ENCODE data around the gene RUNDC3A.

RUNDC3A gene

GRCh38 chr17:44343510-44344209 lies 35.3 kb downstream of the RUNDC3A start:
- peak overlapping the region; percentile 64 for H2AFZ ChIP-seq (ENCODE audit: low read depth, low read length)
- no peak for TF ChIP-seq EZH2 (IDR thresholded peaks at IDR 0.05; ENCODE audit: borderline replicate concordance, low read depth, low read length, severe bottlenecking)
- TF ChIP-seq, protein P1, sequence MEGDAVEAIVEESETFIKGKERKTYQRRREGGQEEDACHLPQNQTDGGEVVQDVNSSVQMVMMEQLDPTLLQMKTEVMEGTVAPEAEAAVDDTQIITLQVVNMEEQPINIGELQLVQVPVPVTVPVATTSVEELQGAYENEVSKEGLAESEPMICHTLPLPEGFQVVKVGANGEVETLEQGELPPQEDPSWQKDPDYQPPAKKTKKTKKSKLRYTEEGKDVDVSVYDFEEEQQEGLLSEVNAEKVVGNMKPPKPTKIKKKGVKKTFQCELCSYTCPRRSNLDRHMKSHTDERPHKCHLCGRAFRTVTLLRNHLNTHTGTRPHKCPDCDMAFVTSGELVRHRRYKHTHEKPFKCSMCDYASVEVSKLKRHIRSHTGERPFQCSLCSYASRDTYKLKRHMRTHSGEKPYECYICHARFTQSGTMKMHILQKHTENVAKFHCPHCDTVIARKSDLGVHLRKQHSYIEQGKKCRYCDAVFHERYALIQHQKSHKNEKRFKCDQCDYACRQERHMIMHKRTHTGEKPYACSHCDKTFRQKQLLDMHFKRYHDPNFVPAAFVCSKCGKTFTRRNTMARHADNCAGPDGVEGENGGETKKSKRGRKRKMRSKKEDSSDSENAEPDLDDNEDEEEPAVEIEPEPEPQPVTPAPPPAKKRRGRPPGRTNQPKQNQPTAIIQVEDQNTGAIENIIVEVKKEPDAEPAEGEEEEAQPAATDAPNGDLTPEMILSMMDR (IDR thresholded peaks at IDR 0.05; ENCODE audit: borderline replicate concordance, extremely low read depth, low read length, poor library complexity, severe bottlenecking): no peak
- DNase-seq (no peak), ATAC-seq (ENCODE audit: insufficient read depth, low read depth) (no peak)
- no peak overlapping the region for H3K9ac ChIP-seq (ENCODE audit: low read depth, low read length)
- peaks cover 11% of the 10 kb centered on the region for H3K79me2 ChIP-seq (ENCODE audit: insufficient read depth, low read length)
- no peaks in the 10 kb centered on the region for H3K36me3 ChIP-seq (ENCODE audit: insufficient read depth, low read length)
- H3K4me3 ChIP-seq (ENCODE audit: low read depth in 1 of 2, low read length in 2 of 2): no peak overlapping the region
- no peaks in the 10 kb centered on the region for H3K27me3 ChIP-seq (ENCODE audit: insufficient read depth, low read length, poor library complexity)
- peaks cover 21% of the 10 kb centered on the region for H3K4me1 ChIP-seq (ENCODE audit: insufficient read depth, low read length)
- no peaks in the 10 kb centered on the region for H3K9me3 ChIP-seq (ENCODE audit: insufficient read depth, low read length, severe bottlenecking)
- H4K20me1 ChIP-seq (ENCODE audit: insufficient read depth, low read length): 0 out of 2 replicates have a peak, but pooled peaks cover 5% of the 10 kb centered on the region
- peak overlapping the region; percentile 98; the same call in 1 of the 2 replicates for H3K4me2 ChIP-seq (ENCODE audit: insufficient read depth, low read length)
- H3K27ac ChIP-seq (ENCODE audit: low read length): no peak overlapping the region

- peak within 1 kb of the TSS; percentile 98 for H3K4me2 ChIP-seq (ENCODE audit: insufficient read depth, low read length)
- no peak for TF ChIP-seq EZH2 (IDR thresholded peaks at IDR 0.05; ENCODE audit: borderline replicate concordance, low read depth, low read length, severe bottlenecking)
- TF ChIP-seq, protein P1 (IDR thresholded peaks at IDR 0.05; ENCODE audit: borderline replicate concordance, extremely low read depth, low read length, poor library complexity, severe bottlenecking): no peak
- peak; percentile 99 for ATAC-seq (ENCODE audit: insufficient read depth, low read depth)
- 0 out of 2 replicates have a peak, but pooled peaks cover 5% of the 10 kb centered on the region for H4K20me1 ChIP-seq (ENCODE audit: insufficient read depth, low read length)
- peak; percentile 94 for DNase-seq
- peaks cover 11% of the 10 kb centered on the region for H3K79me2 ChIP-seq (ENCODE audit: insufficient read depth, low read length)
- H3K4me3 ChIP-seq (ENCODE audit: low read depth in 1 of 2, low read length in 2 of 2): peak within 1 kb of the TSS; percentile 83 to 94
- H3K4me1 ChIP-seq (ENCODE audit: insufficient read depth, low read length): peaks cover 21% of the 10 kb centered on the region
- H3K27ac ChIP-seq (ENCODE audit: low read length): peak within 1 kb of the TSS; percentile 64
- peak within 1 kb of the TSS; percentile 86 for H2AFZ ChIP-seq (ENCODE audit: low read depth, low read length)
- H3K36me3 ChIP-seq (ENCODE audit: insufficient read depth, low read length): peaks cover 6% of the 10 kb centered on the region; the same call in 1 of the 2 replicates
- no peaks in the 10 kb centered on the region for H3K27me3 ChIP-seq (ENCODE audit: insufficient read depth, low read length, poor library complexity)
- H3K9me3 ChIP-seq (ENCODE audit: insufficient read depth, low read length, severe bottlenecking): no peaks in the 10 kb centered on the region
- peak within 1 kb of the TSS; percentile 71 for H3K9ac ChIP-seq (ENCODE audit: low read depth, low read length)
Observed at GRCh38 chr17:44344939-44345453, 36.6 kb downstream of the RUNDC3A start, which contains the start of gene GRN. Gene GRN (plus strand): TSS chr17:44345302. CDS start chr17:44349165, 3,863 bp downstream.

GRCh38 chr17:44345454-44346026 lies 37.1 kb downstream of the RUNDC3A start:
- DNase-seq: peak; percentile 64
- Histone ChIP-seq H3K27me3 (ENCODE audit: insufficient read depth, low read length, poor library complexity) (no peaks in the 10 kb centered on the region), H3K27ac (ENCODE audit: low read length) (peak overlapping the region; percentile 64), H3K4me3 (ENCODE audit: low read depth in 1 of 2, low read length in 2 of 2) (peak overlapping the region; percentile 83 to 94), H3K9ac (ENCODE audit: low read depth, low read length) (peak overlapping the region; percentile 71), H3K4me2 (ENCODE audit: insufficient read depth, low read length) (peak overlapping the region; percentile 98), H2AFZ (ENCODE audit: low read depth, low read length) (peak overlapping the region; percentile 86), H3K9me3 (ENCODE audit: insufficient read depth, low read length, severe bottlenecking) (no peaks in the 10 kb centered on the region), H3K4me1 (ENCODE audit: insufficient read depth, low read length) (peaks cover 21% of the 10 kb centered on the region), H4K20me1 (ENCODE audit: insufficient read depth, low read length) (peaks cover 7% of the 10 kb centered on the region; the same call in 1 of the 2 replicates), H3K36me3 (ENCODE audit: insufficient read depth, low read length) (peaks cover 10% of the 10 kb centered on the region), H3K79me2 (ENCODE audit: insufficient read depth, low read length) (peaks cover 11% of the 10 kb centered on the region)
- ATAC-seq (ENCODE audit: insufficient read depth, low read depth): peak; percentile 31
- TF ChIP-seq, protein P1 (IDR thresholded peaks at IDR 0.05; ENCODE audit: borderline replicate concordance, extremely low read depth, low read length, poor library complexity, severe bottlenecking): peak; percentile 72
- TF ChIP-seq EZH2 (IDR thresholded peaks at IDR 0.05; ENCODE audit: borderline replicate concordance, low read depth, low read length, severe bottlenecking): no peak
